Stimulated activated CD4-positive, alpha-beta T cell treated with anti-CD3 and anti-CD28 coated beads, Interleukin-15, amount 100 ng/mL, for 24 hours (primary cell): ENCODE measurements around the gene FAM3A.
"Not testable (repeated sequence)": the region's sequence is repeated elsewhere in the genome, so short reads cannot be mapped to it uniquely, and the experiment has no call there.

ENCODE experiments used
- DNase-seq: peaks from one replicate; pipeline ENCODE4 v3.0.0-alpha.2; 2020

Gene FAM3A, protein sequence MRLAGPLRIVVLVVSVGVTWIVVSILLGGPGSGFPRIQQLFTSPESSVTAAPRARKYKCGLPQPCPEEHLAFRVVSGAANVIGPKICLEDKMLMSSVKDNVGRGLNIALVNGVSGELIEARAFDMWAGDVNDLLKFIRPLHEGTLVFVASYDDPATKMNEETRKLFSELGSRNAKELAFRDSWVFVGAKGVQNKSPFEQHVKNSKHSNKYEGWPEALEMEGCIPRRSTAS

DNA sequence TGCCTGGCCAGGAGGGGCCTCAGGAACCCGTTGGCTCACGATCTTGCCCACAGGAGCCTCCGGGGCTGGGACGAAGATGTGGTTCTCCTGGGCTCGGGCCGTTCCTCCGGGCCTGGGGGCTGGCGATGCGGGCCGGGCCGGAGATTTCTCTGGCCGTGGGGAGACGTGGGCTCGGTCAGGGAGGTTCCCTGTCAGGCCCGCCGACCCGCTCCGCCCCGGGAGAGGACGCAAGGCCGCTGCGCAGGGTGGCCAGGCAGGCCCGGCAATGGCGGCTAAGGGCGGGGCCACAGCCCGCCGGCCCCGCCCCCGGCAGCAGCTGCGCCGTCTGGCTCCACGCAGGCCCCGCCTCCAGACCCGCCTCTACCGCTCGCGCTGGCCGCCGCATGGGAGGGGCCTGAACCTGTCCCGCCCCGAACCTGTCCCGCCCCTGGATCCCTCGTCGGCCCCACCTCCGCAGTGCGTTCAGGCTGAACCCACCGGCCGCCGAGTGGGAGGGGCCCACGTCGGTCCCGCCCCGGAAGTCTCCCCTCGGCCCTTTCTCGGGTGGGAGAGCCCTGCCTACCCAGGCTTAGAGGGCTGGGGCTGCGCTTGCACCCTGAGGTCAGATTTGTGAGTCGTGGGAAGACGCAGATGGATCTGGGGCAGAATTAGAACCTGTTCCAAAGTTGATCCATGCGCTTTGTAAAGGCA, at the start of gene FAM3A:
Gene FAM3A (minus strand): TSS at position 267 of the 690 bp plus-strand sequence. CDS start 460 bp downstream, outside the sequence.
- peak; percentile 94 for DNase-seq

GRCh38 chrX:154562295-154562694, 46.3 kb upstream of the FAM3A start:
- DNase-seq: not testable (repeated sequence)

- DNase-seq: not testable (repeated sequence)
Observed at GRCh38 chrX:154560326-154560725, 44.3 kb upstream of the FAM3A start.

GRCh38 chrX:154558896-154559295, 42.9 kb upstream of the FAM3A start:
- DNase-seq: not testable (repeated sequence)

DNA sequence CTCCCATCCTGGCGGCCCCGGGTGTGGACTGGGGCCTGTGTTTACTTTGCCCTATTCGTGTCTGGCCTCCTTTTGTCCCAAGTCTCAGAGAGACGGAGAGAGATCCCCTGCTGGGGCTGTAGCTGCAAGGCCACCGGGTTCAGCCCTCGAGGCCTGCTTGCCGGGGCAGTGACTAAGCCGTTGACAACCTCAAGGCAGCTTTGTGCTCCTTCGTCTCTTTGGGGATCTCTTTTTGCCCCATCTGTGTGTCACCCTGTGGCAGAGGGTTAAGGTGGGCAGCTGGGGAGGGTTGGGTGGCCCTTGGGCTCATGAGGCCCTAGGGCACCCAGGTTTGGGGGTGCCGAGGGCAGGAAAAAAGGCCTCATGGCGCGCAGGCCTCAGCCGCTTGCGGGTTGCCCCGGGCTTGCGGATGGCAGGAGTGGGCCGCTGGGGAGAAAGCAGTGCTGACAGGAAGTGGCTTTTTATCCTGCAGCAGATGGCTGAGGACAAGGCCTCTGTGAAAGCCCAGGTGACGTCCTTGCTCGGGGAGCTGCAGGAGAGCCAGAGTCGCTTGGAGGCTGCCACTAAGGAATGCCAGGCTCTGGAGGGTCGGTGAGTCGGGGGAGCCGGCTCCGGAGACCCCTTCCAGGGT, 42.1 kb upstream of the FAM3A start:
- not testable (repeated sequence) for DNase-seq

DNA sequence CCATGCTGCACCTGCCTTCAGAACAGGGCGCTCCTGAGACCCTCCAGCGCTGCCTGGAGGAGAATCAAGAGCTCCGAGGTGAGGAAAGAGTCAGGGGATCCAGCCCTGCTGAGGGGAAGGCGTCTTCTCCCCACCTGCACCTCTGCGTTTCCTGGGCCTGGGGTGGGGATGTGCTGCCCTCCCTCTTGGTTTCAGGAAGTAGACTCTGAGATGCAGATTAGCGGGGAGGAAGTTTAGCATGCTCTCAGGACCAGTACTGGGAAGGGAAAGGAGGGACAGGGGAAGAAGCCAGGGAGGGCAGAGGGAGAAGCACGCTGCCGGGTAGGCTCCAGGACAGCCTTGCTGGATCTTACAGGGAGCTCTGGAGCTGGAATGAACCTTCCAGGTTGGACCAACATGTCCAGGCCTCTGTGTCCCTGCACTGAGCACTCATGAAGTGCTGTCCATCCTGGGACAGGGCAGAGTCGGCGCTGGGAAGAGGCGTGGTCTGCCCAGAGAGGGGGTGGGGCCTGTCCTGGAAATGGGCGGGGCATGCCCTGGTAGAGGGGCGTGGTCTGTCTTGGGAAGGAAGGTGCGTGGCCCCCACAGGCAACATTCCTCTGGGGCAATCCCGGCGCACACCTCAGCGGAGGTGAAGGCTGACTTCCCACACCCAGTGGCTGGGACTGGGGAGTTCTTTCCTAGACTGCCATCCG, 36.2 kb upstream of the FAM3A start:
- not testable (repeated sequence) for DNase-seq

GRCh38 chrX:154549766-154550165, 33.7 kb upstream of the FAM3A start:
- DNase-seq: no peak

DNA sequence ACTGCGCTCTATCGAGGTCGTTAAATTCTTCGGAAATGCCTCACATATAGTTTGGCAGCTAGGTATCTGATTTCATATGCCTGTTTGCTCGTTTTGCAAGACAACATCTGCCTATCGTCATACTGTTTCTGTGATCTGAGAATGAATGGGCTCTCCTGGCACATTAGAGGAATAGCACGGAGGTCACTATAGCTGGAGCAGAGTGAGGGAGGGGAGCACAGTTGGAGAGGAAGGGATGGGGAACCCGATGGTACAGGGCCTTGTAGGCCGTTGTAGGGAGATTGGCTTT, 31.9 kb upstream of the FAM3A start:
- no peak for DNase-seq

DNA sequence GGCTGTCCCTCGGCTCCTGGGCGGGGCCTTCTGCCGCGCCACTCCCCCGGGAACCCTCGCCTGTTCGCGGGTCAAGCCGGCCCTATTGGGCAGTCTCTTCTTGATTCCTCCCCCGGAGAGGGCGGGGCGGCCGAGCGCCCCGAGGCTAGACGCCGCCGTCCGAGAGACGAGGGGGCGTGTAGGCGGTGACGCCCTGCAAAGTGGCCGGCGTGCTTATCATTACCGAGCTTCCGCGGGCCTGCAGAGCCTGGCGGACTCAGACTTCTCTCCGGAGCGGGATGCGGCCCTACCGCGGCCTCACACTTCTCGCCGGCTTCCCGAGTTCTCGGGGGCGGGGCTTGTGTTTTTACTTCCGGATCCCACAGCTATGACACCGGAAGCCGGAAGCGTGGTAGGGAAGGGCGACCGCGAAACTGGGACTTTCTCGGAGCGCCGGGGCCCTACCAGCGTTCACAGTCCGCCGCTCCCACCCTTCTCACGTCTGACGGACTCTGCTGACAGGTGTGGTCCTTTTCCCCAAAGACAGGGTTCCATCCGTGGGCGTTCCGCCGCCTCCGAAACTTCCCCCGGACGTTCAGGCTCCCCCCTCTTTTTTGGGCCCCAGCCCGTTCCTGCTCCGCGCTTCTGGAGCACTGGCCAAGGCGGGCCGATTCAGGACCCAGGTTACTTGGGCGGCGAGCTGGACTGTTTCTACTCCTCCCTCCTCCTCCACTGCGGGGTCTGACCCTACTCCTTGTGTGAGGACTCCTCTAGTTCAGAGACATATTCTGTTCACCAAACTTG, 31.4 kb upstream of the FAM3A start, which contains the start of gene IKBKG:
Gene IKBKG (plus strand): TSS at position 376 of the 783 bp plus-strand sequence. CDS start 4,383 bp downstream, outside the sequence.
- peak; percentile 89 for DNase-seq

- DNase-seq: peak; percentile 82
Observed at GRCh38 chrX:154546354-154547244, 30.6 kb upstream of the FAM3A start, which contains the start of gene G6PD. Gene G6PD (minus strand): TSS chrX:154546846. CDS start chrX:154546155, 691 bp downstream.

DNA sequence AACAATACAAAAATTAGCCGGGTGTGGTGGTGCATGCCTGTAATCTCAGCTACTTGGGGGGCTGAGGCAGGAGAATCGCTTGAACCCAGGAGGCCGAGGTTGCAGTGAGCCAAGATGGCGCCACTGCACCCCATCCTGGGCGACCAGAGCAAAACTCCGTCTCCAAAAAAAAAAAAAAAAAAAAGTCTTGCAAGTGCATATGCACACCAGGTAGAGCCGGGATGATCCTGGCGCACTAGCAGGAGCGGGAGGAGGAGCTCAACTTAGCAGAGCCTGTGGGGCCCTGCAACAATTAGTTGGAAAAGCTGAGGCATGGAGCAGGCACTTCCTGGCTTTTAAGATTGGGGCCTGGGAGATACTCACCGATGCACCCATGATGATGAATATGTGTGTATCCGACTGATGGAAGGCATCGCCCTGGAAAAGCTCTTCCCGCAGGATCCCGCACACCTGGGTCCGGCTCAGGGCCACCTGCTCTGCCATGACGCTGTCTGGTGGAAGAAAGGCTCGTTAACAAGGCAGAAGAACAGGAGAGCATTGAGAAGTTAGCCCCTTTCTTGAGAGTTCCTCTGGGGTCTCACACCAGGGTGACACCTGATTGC, 29.7 kb upstream of the FAM3A start:
- no peak for DNase-seq

DNA sequence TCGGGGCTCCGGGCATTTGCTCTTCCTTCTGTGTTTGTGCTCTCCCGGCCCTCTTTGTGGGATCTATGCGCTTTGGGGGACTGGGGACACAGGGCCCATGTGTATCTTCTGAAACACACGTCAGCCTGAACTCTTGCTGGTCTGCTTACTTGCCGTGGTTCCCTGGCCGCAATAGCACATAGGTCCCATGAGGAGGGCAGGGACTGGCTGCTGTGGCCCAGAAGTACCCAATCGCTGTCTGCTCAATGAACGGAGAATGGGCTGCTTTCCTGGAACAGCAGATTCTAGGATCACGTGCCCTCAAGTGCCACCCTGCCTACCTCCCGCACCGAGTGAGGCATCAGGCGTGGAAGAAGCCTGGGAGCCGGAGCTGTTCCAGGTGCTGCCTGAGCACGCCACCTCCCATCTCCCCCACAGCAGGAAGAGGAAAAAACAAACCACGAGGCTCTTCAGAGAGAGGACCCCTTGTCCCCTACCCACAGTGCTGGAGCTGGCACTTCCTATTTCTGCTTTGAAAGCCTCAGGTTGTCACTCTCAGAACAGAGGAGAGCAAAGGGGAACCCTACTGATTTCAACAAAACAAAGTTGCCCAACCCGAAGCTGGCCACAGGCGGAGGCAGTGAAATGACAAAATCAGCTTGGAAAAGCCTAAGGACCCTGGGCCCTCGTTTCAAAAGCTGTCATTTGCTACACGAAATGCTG, 26.8 kb upstream of the FAM3A start:
- DNase-seq: peak; percentile 34

- peak; percentile 65 for DNase-seq
Observed at GRCh38 chrX:154541896-154542722, 26.1 kb upstream of the FAM3A start.

GRCh38 chrX:154541589-154541895, 25.5 kb upstream of the FAM3A start:
- DNase-seq: no peak

GRCh38 chrX:154540897-154541535, 25.0 kb upstream of the FAM3A start:
- DNase-seq: no peak

DNA sequence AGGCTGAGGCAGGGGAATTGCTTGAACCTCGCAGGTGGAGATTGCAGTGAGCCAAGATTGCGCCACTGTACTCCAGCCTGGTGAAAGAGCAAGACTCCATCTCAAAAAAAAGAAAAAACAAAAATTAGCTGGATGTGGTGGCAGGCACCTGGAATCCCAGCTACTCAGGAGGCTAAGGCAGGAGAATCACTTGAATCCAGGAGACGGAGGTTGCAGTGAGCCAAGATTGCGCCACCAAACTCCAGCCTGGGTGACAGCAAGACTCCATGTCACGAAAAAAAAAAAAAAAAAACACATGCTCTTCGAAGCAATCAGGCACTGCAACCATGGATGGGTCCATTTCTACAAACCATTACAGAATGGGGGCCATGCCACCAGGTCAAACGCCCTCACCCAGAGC, 24.3 kb upstream of the FAM3A start:
- DNase-seq: not testable (repeated sequence)

GRCh38 chrX:154539077-154539476, 23.0 kb upstream of the FAM3A start:
- DNase-seq: no peak

DNA sequence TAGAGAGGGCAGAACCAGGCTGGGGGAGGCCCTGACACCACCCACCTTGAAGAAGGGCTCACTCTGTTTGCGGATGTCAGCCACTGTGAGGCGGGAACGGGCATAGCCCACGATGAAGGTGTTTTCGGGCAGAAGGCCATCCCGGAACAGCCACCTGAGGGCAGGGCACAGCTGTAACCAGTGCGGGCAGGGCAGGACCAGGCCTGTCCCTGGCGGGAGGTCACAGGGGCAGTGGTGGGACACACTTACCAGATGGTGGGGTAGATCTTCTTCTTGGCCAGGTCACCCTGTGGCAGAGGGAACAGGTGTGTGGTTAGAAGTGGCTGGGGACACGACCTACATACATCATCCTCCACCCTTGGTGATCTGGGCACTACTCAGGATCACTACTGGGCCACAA, 19.9 kb upstream of the FAM3A start:
- DNase-seq: no peak
